Stimulated activated CD4-positive, alpha-beta T cell treated with anti-CD3 and anti-CD28 coated beads, Interleukin-12 subunit alpha, Interleukin-12 subunit beta, amount 100 ng/mL, for 48 hours (primary cell): Measurements from ENCODE around the gene HYI.

Source experiments
- DNase-seq, 3 donors: peaks; one replicate each; pipeline ENCODE4 v3.0.0-alpha.2; 2020; ENCODE audit warnings: low read depth in 2 of 3, low spot score in 1 of 3

Gene HYI

DNA sequence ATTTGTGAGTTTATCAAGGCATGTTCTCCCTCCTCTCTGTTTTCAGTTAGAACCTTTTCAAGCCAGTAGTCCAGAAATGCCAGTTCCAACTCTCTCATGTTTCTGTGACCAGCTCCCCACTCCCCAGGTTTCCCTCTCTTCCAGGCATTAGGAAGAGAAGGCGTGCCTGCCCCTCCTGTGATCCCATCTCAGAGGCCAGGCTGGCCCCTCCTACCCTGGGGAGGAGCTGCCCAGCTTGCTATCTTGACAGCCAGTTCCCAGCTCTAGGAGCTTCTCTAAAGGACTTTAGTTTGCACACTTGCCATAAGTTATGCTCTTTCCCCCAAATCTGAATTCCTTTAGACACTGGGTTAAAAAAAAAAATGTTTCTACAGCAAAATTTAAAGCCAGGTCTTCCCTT lies 8.9 kb downstream of the HYI start:
- no peak for DNase-seq

DNA sequence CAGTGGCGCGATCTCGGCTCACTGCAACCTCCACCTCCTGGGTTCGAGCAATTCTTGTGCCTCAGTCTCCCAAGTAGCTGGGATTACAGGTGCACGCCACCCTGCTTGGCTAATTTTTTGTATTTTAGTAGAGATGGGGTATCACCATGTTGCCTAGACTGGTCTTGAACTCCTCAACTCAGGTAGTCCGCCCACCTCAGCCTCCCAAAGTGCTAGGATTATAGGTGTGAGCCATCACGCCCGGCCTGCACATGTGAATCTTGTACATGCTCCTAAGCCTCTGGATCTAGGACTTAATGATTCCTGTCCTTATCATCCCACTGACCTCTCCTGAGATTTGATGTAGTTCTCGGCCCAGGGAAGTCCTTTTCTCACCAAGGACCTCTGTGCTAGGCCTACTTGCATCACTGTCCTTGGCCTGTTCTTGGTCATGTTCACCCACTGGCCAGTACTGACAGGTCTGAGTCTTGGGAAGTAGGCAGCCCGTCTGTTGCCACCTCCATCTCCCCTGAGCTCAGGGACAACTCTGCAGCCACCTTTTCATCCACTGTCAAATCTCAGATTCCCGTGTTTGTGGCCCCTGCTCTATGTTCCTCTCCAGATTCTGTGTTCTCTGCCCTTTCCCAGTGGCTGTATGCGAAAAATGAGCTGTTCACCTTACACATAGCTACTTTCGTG lies 9.4 kb downstream of the HYI start:
- no peak for DNase-seq

DNA sequence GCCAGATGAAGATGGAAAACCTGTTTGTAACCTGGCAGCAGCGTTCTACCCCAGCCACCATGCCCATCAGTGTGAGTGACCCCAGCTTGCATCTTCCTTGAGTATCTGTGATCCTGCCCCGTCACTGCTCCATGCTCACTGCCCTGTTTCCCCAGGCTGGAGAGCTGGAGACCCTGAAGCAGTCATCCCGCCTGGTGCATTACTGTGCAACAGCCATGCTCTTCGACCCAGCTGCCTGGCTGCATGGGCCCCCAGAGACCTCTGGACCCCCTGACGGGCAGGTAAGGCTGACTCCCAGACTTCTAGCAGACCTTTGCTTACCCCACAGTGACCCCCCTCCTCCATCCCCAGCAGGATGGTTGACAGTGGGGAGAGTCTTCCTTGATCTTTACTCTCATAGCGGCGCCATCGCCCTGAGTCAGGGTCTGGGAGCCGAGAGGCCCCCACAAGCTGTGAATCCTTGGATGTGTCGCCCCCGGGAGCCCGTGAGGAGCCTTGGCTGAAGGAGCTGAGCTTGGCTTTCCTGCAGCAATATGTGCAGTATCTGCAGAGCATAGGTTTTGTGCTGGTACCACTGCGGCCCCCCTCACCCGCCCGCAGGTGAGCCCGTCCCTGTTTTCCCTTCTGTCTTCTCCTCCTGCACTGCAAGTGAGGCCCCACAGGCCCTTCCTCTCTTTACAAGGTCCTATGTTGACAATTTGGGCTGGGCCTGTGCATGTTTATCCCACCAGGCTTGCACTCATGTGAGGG lies 10.4 kb downstream of the HYI start:
- DNase-seq: no peak

DNA sequence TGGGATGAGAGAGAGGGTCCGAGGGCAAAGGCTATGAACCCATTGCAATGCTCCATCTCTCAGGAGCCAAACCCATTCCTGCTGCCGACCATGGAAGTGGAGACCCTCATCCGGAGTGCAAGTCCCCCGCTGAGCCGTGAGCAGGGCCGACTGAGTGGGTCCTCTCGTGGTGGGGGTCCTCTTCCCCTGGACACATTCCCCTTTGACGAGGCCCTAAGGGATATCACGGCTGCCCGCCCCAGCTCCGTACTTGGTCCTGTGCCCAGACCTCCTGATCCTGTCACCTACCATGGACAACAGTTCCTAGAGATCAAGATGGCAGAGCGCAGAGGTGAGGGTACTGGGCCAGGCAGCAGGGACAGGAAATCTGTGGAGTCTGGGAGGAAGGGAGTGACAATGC lies 11.0 kb downstream of the HYI start:
- DNase-seq: no peak

GRCh38 chr1:43441894-43442637 lies 11.7 kb downstream of the HYI start:
- DNase-seq: no peak

- no peak for DNase-seq
These were observed 12.4 kb downstream of the HYI start for GRCh38 chr1:43441166-43441893.

GRCh38 chr1:43440358-43440757 lies 13.4 kb downstream of the HYI start:
- no peak for DNase-seq

DNA sequence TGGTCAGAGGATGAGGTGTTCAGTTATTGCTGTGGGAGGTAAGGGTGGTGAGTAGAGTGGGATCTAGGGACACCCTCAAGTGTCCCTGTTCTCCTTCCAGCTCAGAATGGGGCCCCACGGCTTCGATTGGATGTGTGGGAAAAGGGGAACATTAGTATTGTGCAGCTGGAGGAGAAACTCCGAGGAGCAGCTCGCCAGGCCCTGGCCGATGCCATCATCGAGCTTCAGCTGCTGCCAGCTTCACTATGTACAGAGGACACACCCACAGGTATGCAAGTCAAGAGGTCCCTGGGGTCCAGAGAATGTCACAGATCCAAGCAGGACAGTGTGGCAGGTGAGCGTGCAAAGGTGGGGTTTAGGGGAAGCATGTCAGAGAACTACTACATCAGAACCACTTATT lies 13.9 kb downstream of the HYI start:
- DNase-seq: no peak

DNA sequence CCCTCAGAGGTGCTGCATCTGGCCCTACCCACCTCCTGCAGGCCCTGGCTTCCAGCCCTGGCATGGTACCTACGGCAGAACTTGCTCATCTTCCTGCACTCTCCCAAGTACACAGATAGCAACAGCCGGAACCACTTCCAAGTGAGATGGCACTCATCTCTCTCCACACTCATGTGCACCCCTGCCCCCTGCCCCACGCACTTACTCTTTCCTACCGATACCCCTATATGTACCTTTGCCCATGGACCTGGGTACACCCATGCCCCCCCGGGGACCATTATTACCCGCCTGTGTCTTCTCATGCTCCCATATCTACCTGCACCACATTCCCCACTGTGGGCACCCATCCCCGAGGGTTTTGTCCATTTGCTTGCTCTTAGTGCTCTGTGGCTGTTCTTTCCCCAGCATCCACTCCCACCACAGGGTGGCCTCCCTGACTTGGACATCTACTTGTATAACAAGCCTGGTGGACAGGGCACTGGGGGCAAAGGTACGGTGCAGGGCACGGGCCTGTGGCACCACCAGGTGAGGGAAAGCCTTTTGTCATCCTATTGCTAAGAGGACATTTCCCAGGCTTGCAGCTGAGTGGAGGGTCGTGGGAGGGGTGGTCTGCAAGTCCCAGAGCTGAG lies 14.7 kb downstream of the HYI start:
- DNase-seq: no peak

DNA sequence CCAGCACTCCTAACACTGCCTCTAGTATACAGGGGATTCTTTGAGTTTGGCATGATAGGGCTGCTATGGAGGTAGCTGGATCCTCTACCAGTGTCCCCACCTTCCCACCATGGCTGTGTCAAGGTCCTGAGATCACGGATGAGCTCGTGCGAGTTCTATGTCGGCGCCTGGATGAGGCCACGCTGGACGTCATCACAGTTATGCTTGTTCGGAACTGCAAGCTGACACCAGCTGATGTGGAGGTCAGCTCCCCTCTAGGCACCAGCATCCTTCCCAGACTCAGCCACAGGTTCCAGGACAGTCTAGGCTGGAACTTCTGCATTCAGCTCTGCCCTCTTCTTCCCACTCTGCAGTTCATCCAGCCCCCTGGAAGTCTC lies 15.2 kb downstream of the HYI start:
- DNase-seq: no peak

- no peak for DNase-seq
These were observed 15.7 kb downstream of the HYI start for GRCh38 chr1:43438006-43438405.

GRCh38 chr1:43437031-43437973 lies 16.4 kb downstream of the HYI start:
- DNase-seq: no peak

DNA sequence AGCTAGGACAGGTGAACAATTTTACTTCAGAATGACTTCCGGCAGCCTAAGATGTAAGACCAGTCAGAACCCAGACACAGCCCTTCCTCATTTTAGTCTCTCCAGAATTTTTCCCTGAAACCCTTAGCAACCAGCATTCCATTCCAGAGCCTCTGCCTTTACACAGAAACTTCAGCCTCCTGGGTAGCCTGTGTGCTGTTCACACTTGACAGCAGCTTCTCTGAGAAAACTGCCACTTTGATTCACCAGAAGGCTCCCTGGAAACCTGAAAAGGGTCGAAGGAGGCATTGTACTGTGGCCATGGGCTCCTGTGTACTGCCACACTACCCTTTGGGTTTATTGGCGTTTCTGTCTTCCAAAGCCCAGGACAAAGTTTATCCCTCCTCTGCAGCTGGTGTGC lies 17.4 kb downstream of the HYI start:
- no peak for DNase-seq

DNA sequence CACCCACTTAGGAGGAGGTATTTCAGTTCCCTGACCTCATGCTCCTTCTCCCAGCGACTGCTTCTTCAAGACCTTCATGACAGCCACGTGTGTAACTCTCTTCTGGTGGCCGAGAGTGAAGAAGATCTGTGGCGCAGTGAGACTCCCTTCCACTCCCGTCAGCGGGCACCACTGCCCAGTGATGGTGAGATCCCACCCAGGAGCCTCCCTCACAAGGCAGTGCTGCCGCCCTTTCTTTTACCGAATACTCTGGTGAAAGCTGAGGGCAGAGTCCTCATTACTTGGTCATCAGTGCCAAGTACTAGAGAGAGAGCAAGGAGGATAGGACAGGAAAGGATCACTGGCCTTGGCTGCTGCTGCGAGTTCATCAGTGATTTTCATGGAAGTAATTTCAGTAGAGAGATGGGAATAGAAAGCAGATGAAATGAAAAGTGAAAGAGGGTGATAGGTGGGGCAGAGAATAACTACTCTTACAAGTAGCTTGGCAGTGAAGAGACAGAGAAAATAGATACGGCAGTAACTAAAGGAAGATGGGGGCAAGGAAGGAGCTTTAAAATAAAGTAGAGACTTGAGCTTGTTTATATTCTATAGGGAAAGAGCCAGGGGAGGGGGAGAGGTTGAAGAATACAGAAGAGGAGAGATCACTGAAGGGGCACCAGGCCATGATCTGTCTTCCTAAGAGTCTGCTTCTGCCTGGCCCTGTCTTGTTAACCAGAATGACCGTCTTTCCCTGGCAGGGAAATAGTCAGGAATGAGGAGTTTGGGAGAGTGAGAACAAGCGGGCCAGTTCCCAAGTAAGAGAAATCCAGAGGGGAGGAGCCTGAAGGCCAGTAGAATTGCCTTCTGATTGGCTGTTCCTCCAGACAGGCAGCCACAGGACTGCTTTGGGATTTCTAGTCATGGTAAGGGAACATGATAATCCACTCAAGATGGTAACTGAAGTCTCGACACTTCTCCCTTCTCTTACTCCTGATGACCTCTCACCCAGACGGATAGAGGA lies 18.3 kb downstream of the HYI start:
- no peak for DNase-seq

GRCh38 chr1:43434256-43434655 lies 19.5 kb downstream of the HYI start:
- no peak for DNase-seq

DNA sequence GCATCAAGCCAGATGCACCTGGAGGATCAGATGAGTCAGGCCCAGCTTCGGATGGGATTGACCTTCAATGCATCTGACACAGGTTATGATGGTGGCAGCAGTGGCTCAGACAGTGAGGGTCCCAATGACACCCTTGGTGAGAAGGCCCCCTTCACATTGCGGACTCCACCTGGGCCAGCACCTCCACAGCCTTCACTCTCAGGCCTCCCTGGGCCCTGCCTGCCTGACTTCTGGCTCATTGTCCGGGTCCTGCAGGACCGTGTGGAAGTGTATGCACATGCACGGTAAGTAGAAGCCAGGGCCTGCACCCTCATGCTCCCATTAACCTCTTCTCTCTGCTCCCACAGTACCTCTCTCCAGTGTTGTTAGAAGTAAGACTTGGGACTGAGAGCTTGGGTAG lies 20.8 kb downstream of the HYI start:
- DNase-seq: no peak

DNA sequence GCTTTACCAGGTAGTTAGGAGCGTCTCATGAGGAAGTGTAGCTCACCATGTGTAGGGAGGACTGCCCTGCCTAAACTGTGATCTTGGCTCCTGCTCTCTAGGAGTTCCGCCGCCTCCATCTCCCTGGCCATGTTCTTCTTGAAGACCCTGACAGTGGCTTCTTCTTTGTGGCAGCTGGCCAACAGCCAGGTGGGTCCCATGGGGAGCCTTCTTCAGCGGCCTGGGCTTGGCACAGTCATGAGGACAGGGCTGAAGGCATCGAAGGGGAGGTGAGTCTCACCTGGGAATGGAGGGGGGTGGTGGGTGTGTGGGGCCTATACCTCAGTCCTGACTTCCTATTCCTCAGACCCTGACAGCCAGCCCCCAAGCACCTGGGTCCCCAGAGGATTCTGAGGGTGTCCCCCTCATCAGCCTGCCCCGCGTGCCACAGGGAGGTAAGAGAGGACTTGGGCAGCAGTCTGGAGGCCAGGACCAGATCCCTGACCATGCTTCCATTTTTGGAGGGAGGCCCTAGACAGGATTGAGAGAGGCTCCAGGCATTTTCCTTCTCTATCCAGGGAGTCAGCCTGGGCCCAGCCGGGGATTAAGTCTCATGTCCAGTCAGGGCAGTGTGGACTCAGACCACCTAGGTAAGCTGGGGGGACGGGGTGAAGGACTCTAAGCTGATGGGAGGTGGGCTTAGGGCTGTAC lies 21.4 kb downstream of the HYI start:
- no peak for DNase-seq

DNA sequence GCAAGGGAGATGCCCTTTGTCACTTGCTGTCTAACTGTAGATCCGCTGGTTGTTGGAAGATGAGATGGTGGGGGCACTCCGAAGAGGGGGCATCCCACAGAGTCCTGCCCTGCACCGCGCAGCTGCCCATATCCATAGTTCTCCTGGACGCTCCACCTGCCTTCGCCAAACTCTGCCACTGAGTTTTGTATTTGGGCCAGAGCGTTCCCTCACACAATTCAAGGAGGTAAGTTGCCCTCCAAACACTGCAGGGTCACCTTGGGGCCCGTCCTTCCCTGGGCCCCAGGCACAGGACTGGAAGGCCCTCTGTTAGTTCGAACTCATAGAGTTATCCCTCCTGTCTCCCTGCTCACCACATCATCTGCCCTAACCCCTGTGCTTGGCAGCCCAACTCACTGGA lies 22.1 kb downstream of the HYI start:
- no peak for DNase-seq
